NCI-H226 (cell line): ENCODE measurements around the gene DMAC2L.
"Not testable (repeated sequence)": the region's sequence is repeated elsewhere in the genome, so short reads cannot be mapped to it uniquely, and the experiment has no call there.

ENCODE experiments used
- DNase-seq: peaks from one replicate; pipeline ENCODE4 v3.0.0-alpha.2; 2015

The DMAC2L gene

GRCh38 chr14:50311972-50312733 lies at the start of gene DMAC2L, which contains the start of gene L2HGDH:
Gene DMAC2L (plus strand): TSS chr14:50312324. CDS start chr14:50321488, 9,164 bp downstream.
Gene L2HGDH (minus strand): TSS chr14:50312229. CDS start chr14:50312150, 79 bp downstream.
- DNase-seq: peak; percentile 94

GRCh38 chr14:50262865-50263264 lies 49.3 kb upstream of the DMAC2L start:
- no peak for DNase-seq

- DNase-seq: no peak
Measured at GRCh38 chr14:50263321-50263720, 48.8 kb upstream of the DMAC2L start.

- DNase-seq: no peak
Measured at GRCh38 chr14:50265029-50265428, 47.1 kb upstream of the DMAC2L start.

- DNase-seq: no peak
Measured at GRCh38 chr14:50270932-50271331, 41.2 kb upstream of the DMAC2L start.

GRCh38 chr14:50272498-50272897 lies 39.6 kb upstream of the DMAC2L start:
- peak; percentile 12 for DNase-seq

GRCh38 chr14:50285861-50286260 lies 26.3 kb upstream of the DMAC2L start:
- no peak for DNase-seq

GRCh38 chr14:50288146-50288545 lies 24.0 kb upstream of the DMAC2L start:
- no peak for DNase-seq

GRCh38 chr14:50290306-50290705 lies 21.8 kb upstream of the DMAC2L start:
- no peak for DNase-seq

GRCh38 chr14:50299585-50299984 lies 12.5 kb upstream of the DMAC2L start:
- DNase-seq: no peak

- DNase-seq: no peak
Measured at GRCh38 chr14:50301914-50302313, 10.2 kb upstream of the DMAC2L start.

- peak; percentile 83 for DNase-seq
Measured at GRCh38 chr14:50303744-50304471, 8.2 kb upstream of the DMAC2L start.

- DNase-seq: peak; percentile 23
Measured at GRCh38 chr14:50308363-50308915, 3.7 kb upstream of the DMAC2L start.

- DNase-seq: no peak
Measured at GRCh38 chr14:50310445-50310844, 1.7 kb upstream of the DMAC2L start.

GRCh38 chr14:50311337-50311971 lies 670 bp upstream of the DMAC2L start:
- DNase-seq: no peak

- DNase-seq: no peak
Measured at GRCh38 chr14:50312734-50313054, 570 bp downstream of the DMAC2L start.

- not testable (repeated sequence) for DNase-seq
Measured at GRCh38 chr14:50314098-50314497, 2.0 kb downstream of the DMAC2L start.

- DNase-seq: no peak
Measured at GRCh38 chr14:50318031-50318626, 6.0 kb downstream of the DMAC2L start.

GRCh38 chr14:50319293-50319692 lies 7.2 kb downstream of the DMAC2L start:
- no peak for DNase-seq

GRCh38 chr14:50319721-50320120 lies 7.6 kb downstream of the DMAC2L start:
- no peak for DNase-seq

- no peak for DNase-seq
Measured at GRCh38 chr14:50320283-50320682, 8.2 kb downstream of the DMAC2L start.

GRCh38 chr14:50321009-50321660 lies 9.0 kb downstream of the DMAC2L start:
- DNase-seq: peak; percentile 98

GRCh38 chr14:50331596-50331995 lies 19.5 kb downstream of the DMAC2L start:
- DNase-seq: no peak
